ENCODE results near the gene DIPK2A.

DIPK2A gene

GRCh38 chr3:143974271-143975238 lies 2.9 kb downstream of the DIPK2A start:
- DNase-seq: no peak

GRCh38 chr3:143975554-143976152 lies 4.0 kb downstream of the DIPK2A start:
- DNase-seq: no peak

GRCh38 chr3:143977341-143978262 lies 6.0 kb downstream of the DIPK2A start:
- no peak for DNase-seq

GRCh38 chr3:143978263-143978631 lies 6.6 kb downstream of the DIPK2A start:
- no peak for DNase-seq

GRCh38 chr3:143979041-143979440 lies 7.4 kb downstream of the DIPK2A start:
- DNase-seq: no peak

- no peak for DNase-seq
Measured at GRCh38 chr3:143979813-143980212, 8.2 kb downstream of the DIPK2A start.

GRCh38 chr3:143988306-143988705 lies 16.7 kb downstream of the DIPK2A start:
- no peak for DNase-seq

- no peak for DNase-seq
Measured at GRCh38 chr3:143989461-143989860, 17.8 kb downstream of the DIPK2A start.

- no peak for DNase-seq
Measured at GRCh38 chr3:143991713-143992112, 20.1 kb downstream of the DIPK2A start.

- no peak for DNase-seq
Measured at GRCh38 chr3:143998266-143998665, 26.6 kb downstream of the DIPK2A start.

- no peak for DNase-seq
Measured at GRCh38 chr3:144003051-144003450, 31.4 kb downstream of the DIPK2A start.

GRCh38 chr3:144010371-144010770 lies 38.7 kb downstream of the DIPK2A start:
- no peak for DNase-seq

- no peak for DNase-seq
Measured at GRCh38 chr3:144011251-144011799, 39.7 kb downstream of the DIPK2A start.

- DNase-seq: no peak
Measured at GRCh38 chr3:144015133-144015532, 43.5 kb downstream of the DIPK2A start.

- no peak for DNase-seq
Measured at GRCh38 chr3:144018776-144019175, 47.2 kb downstream of the DIPK2A start.
